HG03159 (cell line): ENCODE data around the gene ELP1.
"Not testable (repeated sequence)": the region's sequence is repeated elsewhere in the genome, so short reads cannot be mapped to it uniquely, and the experiment has no call there.

ENCODE experiments used
- ATAC-seq: cut with Tn5 transposase; IDR thresholded peaks from one replicate; pipeline ENCODE4 v1.9.1; 2021; ENCODE audit warnings: mild to moderate bottlenecking, moderate library complexity; ENCODE audit not compliant: unreplicated experiment

Gene ELP1, protein sequence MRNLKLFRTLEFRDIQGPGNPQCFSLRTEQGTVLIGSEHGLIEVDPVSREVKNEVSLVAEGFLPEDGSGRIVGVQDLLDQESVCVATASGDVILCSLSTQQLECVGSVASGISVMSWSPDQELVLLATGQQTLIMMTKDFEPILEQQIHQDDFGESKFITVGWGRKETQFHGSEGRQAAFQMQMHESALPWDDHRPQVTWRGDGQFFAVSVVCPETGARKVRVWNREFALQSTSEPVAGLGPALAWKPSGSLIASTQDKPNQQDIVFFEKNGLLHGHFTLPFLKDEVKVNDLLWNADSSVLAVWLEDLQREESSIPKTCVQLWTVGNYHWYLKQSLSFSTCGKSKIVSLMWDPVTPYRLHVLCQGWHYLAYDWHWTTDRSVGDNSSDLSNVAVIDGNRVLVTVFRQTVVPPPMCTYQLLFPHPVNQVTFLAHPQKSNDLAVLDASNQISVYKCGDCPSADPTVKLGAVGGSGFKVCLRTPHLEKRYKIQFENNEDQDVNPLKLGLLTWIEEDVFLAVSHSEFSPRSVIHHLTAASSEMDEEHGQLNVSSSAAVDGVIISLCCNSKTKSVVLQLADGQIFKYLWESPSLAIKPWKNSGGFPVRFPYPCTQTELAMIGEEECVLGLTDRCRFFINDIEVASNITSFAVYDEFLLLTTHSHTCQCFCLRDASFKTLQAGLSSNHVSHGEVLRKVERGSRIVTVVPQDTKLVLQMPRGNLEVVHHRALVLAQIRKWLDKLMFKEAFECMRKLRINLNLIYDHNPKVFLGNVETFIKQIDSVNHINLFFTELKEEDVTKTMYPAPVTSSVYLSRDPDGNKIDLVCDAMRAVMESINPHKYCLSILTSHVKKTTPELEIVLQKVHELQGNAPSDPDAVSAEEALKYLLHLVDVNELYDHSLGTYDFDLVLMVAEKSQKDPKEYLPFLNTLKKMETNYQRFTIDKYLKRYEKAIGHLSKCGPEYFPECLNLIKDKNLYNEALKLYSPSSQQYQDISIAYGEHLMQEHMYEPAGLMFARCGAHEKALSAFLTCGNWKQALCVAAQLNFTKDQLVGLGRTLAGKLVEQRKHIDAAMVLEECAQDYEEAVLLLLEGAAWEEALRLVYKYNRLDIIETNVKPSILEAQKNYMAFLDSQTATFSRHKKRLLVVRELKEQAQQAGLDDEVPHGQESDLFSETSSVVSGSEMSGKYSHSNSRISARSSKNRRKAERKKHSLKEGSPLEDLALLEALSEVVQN (N-terminal part only)

DNA sequence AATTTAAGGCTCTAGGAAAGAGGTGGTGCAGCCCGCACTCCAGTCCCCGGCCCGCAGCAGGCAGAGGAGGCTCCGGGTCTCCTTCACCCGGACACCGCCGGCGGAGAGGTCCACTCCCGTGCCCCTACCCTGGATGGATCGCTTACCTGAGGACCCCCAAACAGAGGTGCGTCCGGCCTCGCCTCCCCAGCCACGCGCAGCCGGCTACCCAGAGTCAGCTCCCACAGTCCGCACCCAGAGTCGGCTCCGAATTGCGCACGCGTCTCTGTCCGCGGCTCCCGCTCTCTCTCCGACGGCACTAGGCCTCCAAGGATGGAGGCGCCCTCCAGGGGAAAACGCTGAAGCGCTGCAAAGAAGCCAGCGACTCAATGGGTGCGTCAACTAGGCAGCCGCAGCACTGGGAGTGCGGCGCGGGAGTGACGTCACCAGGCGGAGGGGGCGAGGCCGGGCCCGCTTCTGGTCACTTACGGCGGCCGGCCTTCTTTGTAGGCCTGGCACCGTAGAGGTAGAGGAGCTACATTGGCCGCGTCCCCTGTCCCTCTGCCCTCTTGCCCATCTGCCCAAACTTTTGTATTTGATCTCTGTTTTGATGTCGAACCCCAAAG, at the start of gene ELP1:
ELP1 (minus strand) TSS at position 407 of the 605 bp plus-strand sequence. CDS start 2,978 bp downstream, outside the sequence.
- peak; percentile 91 for ATAC-seq

DNA sequence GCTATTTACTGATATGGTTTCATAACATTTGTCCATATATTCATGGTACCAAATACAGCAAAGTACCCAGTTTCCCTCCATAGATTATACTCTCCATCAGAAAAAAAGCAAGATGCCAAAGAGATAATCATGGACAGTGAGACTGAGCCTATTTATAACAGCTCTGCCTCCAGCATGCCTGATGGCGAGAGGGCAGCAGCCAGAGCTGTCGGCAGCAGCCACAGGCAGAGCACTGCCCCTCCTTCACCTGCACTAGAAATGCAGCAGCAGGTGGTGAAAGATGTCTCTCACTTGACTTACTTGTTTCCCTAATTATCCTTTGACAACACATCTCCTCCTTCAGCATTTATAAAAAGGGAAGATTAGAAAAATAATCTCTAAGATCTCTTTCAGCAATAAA, 47.0 kb upstream of the ELP1 start:
- no peak for ATAC-seq

DNA sequence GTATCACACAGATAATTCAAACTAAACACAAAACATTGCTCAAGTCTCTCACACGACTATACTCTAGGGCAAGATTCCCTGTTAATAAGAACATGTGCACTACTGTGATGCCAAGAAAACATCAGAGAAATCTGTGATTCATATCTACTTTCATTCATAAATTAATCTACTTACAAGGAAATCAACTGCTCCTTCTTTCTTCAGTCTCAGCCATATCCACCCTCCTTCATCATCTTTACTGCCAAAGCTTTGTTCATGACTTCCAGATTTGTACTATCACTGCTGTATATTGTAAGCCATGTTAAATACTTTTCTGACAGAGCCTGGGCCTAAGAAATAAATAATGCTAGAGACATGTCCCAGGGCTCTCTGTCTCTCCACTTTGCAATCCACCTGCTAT, 44.3 kb upstream of the ELP1 start:
- no peak for ATAC-seq

DNA sequence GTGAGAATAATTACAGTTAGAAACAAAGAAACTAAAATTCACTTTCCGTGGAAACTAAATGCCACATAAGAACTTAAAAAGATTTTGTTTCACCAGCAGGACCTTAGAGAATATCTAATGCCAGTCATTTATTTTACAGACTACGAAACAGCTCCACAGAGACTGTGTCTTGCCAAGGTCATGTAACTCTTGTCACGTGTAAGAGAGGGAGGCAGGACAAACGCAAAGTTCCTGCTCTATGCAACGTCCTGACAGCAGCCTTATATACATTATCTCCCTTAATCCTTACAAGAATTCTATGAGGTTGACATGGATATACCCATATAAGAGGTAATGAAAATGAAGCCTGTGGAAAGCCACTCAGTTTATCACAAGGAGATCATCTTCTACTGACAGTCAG, 40.0 kb upstream of the ELP1 start:
- ATAC-seq = no peak

DNA sequence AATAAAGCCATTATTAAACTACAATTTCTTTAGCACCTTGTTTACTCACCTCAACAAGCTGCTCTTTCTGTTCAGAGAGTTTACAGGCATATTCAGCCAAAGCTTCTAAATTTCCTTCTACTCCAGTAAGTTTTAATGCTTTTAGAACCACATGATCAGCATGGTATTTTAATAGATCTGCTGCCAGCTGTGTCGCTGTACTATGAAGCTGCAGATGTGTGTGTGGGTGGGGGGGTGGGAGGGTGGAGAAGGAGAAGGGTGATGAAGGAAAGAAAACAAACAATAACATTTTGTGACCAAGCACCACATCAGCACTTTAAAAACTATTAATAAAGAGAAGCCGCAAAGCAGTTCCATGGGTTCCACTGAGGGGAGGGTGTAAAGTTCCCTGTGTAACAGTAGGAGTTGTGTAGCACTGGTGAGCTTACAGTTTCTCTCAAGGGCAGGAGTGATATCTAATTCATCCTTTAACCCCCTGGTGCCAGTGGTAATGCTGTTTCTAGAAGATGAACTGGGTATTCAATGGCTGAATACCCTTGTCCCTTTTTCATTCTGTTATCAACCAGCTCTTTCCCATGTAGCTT, 38.8 kb upstream of the ELP1 start:
- no peak for ATAC-seq

DNA sequence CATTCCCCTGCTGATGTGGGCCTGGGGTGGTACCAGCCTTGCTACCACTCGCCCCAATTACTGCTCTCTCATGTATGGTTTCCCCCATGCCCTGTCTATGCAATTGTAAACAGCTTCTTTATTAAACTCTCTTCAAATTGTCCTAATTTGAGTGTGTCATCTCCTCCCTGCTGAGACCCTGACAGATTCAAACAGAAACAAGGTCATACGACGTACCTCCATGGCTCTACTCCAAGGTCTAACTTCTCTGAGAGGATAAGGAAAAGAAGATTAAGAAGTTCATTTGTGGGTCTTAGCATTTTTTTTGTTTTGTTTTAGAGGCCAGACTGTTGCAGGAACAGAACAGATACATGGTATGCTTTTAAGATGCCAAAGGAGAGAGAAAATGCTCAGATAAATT, 38.3 kb upstream of the ELP1 start:
- ATAC-seq = no peak

DNA sequence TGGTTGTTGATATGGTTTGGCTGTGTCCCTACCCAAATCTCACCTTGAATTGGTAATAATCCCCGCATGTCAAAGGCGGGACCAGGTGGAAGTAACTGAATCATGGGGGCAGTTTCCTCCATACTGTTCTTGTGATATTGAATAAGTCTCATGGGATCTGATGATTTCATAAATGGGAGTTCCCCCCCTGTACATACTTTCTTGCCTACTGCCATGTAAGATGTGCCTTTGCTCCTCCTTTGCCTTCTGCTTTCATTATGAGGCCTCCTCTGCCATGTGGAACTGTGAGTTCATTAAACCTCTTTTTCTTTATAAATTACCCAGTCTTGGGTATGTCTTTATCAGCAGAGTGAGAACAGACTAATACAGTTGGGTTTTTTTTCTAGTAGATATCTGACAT, 37.5 kb upstream of the ELP1 start:
- ATAC-seq = not testable (repeated sequence)

DNA sequence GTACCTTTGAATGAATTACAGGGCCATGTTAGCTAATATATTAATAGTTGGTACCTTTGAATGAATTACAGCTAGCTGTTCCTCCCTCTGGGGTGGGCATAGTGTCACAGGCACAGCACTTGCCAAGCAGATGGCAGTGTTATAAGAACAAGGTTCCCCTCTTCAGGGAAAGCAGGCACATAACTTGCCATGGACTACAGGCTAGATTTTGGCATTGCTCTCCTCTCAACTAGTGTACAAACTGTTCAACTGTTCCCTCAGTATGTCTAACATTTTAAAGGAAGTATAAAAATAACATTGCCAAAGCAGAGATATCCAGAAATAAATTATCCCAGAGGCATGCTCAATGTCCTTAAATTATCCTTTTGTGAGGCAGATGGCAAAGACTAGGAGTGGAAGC, 34.0 kb upstream of the ELP1 start:
- no peak for ATAC-seq

DNA sequence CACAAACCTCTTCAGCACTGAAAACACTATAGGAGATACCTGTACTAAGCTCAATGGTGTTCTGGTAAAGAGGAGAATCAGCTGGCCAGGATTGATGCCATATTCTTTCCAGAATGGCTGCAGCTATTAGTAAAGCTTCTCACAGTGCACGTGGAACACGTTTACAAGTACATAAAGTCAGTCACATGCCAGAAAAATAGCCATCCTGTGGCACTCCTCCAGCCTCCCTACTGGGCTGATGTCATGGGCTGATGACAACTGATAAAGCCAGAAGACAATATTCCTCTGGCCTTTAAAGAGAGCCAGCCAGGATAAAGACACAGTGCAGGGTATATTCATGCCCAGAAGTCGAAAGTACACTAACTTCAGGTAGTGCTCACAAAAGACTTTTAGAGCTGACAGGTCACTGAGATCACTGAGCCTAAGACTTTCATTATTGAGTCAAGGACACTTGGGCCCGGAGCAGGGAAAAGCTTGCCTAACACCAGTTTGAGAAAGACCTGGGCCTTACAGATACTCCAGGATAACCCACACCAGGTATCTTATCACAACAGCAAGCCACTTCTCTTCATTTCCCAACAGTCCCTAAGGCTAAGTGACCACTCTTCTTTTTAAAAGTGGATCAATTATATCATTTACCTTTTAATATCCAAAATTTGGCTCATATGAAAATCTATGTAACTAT, 29.7 kb upstream of the ELP1 start:
- ATAC-seq = no peak

DNA sequence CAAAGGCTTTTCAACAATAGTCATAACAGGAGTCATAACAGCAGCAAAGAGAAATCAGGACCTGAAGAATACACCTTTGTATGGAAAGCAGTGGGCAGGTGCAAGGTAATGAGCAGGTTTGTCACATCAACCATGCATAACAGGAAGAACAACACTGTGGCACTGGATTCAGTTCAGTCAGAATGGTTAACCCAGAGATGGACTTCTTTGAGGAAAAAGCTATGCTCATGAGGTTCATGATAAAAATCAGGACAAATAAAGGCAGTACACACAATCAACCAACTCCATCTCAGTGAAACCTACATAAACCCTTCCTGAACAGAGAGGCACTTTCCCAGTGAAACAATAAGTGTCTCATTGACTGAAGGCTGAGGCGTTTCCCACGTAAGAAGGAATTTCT, 27.2 kb upstream of the ELP1 start:
- no peak for ATAC-seq

DNA sequence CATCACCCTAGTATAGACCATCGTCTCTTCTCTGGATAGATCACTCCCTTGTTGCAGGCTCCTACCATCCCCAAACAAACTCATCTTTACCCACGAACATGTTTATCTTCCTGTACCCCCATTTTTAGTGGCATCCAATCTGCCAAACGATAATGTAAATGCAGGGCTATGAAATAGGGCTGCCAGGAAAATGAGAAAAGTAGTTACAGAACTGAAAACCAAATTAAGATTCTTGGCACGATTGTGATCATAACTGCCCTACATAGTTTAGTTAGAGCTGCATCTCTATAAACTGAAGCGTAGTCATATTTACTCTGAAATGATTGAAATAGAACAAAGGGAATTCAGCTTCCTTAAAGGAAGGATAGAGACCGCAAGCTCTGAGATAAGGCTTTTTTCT, 26.4 kb upstream of the ELP1 start:
- ATAC-seq = no peak

DNA sequence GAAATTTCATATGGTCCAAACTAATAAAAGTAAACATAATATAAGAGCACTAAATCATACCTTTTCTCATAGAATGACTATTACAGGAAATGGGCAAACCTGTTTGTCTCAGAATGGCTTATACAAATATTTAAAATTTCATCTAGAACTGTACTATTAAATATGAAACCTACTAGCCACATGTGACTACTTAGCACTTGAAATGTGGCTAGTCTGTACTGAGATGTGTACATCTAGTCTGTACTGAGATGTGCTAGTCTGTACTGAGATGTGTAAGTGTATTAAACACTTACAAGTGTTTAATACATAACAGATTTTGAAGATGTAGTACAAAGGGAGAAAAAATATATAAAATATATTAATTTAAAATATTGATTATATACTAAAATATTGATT, 22.7 kb upstream of the ELP1 start:
- no peak for ATAC-seq

DNA sequence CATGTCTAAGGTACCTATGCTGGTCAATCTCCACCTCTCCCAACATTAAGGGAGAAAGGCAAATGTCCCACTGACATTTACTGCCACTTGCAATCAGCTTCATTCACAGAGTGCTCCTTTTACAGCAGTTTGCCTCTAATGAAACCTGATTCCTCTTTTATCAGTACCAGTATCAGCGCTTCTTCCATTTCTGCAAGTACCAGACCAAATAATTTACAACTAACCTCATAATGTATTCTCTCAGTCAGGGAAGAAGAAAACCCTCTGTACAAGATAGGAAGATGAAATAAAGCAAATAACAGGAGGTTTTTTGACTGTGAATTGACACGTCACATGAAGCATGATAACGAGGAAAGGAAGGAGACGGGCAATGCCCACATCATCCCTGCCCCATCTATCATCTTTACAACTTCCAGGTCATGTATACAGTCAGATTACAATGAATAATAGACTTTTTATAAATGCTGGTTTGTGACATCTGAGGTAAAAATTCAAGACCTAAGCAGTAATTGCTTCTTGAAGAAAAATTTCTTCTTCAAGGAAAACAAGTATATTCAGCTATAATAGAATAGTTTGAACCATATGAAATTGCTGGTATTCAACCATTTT, 22.2 kb upstream of the ELP1 start:
- no peak for ATAC-seq

DNA sequence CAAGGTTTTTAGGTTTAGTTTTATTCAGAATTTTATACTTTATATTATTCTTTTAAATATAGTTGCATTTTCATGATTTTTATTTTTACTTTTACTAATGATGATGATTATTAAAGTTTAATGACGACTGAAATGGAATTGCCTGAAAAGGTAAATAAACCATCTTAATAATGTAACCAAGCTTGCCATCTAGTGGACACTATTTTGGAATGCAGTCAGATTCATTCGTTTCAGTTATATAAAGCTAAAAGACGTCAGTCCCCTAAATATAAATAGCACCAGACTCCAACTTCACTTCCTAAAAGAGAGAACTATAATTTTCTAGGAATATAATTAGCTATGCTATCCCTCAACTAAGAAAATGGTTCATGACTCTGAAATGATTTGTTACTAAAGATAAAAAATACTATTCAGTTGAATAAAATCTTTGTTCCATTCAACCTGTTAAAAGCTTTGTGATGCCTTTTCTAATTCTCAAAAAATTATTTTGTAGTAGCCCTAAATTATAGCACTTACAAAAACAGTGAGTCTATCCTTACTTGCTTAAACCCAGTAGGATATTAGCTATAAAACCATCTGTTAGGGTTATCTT, 20.2 kb upstream of the ELP1 start:
- no peak for ATAC-seq

DNA sequence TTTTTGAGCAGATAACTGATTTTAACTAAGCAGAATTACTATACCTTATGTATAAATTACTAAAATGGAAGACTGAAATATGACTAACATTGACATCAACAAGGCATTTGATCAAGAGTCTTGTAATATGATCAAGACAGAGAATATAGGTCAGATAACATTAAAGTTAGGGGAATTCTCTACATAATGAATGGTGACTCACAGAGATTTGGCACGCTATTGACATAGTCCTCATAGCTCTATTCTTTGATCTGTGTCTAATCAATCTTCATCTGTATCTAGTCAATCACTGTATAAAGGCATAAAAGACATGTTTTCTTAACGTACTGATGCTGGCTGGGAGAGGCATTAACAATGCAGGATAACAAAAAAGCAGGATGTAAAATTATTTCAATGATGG, 17.7 kb upstream of the ELP1 start:
- ATAC-seq = no peak

DNA sequence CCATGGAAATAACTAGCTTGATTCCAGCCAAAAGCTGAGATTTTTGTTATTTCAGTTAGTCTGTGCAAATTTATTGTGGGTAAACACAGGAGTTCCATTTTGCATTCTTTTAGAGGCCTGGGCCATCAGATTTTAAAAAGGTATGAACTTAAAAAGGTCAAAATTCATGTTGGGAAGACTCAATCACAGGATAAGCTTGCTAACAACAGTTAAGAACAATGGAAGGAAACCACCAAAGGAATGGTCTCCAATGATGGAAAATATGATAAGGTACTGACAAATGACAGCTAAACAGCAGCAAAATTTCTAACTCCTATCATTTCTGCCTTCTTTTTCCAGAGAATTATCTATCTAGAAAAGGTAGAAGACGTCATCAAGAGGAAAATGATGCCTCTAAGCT, 16.2 kb upstream of the ELP1 start:
- no peak for ATAC-seq

DNA sequence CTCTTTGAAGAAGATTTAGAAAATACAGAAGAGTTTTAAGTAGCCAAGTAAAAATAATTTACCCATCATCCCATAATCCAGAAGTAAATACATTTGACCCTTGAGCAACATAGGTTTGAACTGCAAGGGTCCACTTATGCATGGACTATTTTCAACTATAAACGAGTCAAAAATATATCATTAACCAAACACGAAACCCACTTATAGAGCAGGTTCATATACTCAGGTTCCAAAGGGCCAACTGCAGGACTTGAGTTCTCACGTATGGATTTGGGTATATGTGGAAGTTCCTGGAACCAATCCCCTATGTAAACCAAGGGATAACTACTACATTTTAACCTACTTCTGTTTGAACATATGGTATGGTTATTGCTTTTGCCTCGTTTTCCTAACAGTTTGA, 6.1 kb upstream of the ELP1 start:
- ATAC-seq = no peak

DNA sequence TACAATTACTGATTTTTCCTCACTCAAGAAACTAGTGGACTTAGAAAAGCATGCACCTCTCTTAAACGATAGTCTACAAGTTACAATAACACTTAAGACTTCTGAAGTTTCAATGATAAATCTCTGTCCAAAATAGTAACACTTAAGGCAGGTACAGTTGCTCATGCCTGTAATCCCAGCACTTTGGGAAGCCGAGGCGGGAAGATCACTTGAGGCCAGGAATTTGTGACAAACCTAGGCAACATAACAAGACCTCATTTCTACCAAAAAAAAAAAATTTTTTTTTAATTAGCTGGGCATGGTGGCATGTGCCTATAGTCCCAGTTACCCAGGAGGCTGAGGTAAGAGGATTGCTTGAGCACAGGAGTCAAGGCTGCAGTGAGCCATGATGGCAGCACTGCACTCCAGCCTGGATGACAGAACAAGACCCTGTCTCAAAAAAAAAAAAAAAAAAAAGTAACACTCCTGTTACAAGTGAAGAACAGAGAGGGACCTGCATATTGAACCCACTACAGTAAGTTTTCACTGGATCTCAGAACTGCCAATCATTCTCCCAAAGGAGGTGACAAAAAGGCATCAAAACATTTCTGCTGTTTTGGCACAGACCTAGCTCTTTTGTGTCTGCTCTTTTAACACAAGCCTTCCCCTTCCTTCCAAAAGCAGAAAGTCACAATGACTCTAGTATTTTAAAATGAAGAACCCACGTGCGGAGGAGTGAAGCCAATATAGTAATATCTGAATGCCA, 3.8 kb upstream of the ELP1 start:
- ATAC-seq = no peak
